GM12865 (cell line): ENCODE data around the gene BSND.

Experiments used
- DNase-seq: peaks from one replicate; pipeline ENCODE4 v3.0.0; 2010; ENCODE audit warnings: low read depth
- H3K4me3 ChIP-seq: 2 replicates; pipeline ENCODE4 v1.5.1; 2011; ENCODE audit warnings: mild to moderate bottlenecking, low read depth, low read length, control low read depth
- CTCF ChIP-seq: IDR thresholded peaks from 2 replicates; pipeline ENCODE4 v1.5.1; 2011; ENCODE audit warnings: low read length, control low read depth, low read depth, inconsistent platforms; ENCODE audit not compliant: insufficient read depth; ENCODE audit errors: missing control alignments

BSND gene

GRCh38 chr1:54996359-54996868 is 2.3 kb upstream of the BSND start:
- no peak overlapping the region for H3K4me3 ChIP-seq
- TF ChIP-seq CTCF, result peak; percentile 81
- DNase-seq, result peak; percentile 85

- no peak overlapping the region for H3K4me3 ChIP-seq
- no peak for TF ChIP-seq CTCF
- DNase-seq, result no peak
These were observed 1.6 kb upstream of the BSND start for GRCh38 chr1:54996869-54997710.

- DNase-seq, result no peak
- TF ChIP-seq CTCF, result no peak
- no peak overlapping the region for H3K4me3 ChIP-seq
These were observed 1.1 kb upstream of the BSND start for GRCh38 chr1:54997711-54997986.

GRCh38 chr1:54998100-54998499 is 633 bp upstream of the BSND start:
- H3K4me3 ChIP-seq, result no peak overlapping the region
- TF ChIP-seq CTCF, result no peak
- no peak for DNase-seq

GRCh38 chr1:55000110-55001085 is 1.7 kb downstream of the BSND start:
- no peak overlapping the region for H3K4me3 ChIP-seq
- no peak for TF ChIP-seq CTCF
- no peak for DNase-seq

- TF ChIP-seq CTCF, result no peak
- DNase-seq, result no peak
- H3K4me3 ChIP-seq, result no peak overlapping the region
These were observed 2.6 kb downstream of the BSND start for GRCh38 chr1:55001311-55001710.
